HEK293T (cell line): ENCODE results near the gene CDRT15.
"Not testable (repeated sequence)": the region's sequence is repeated elsewhere in the genome, so short reads cannot be mapped to it uniquely, and the experiment has no call there.

Source experiments
- CTCF ChIA-PET: fragments of 350-600 bp; formaldehyde crosslinking; extraction: SDS; loops from one replicate; lab custom pipeline; 2021; ENCODE audit warnings: antibody characterized with exemption, inconsistent platforms; lab: Yijun Ruan, JAX
- POLR2A ChIA-PET: fragments of 350-600 bp; formaldehyde crosslinking; extraction: SDS; loops from one replicate; lab custom pipeline; 2020; ENCODE audit warnings: antibody characterized with exemption, inconsistent platforms; lab: Yijun Ruan, JAX
- DNase-seq: peaks from one replicate; pipeline ENCODE4 v3.0.0; 2012; ENCODE audit warnings: mixed read lengths; ENCODE audit errors: extremely low spot score
- ARNT ChIP-seq: fragments of 450-650 bp; IDR thresholded peaks from 2 replicates; pipeline ENCODE4 v1.6.1; 2017; ENCODE audit warnings: mild to moderate bottlenecking
- BHLHE40 ChIP-seq: fragments of 450-650 bp; IDR thresholded peaks from 2 replicates; pipeline ENCODE4 v1.6.1; 2016; ENCODE audit warnings: mild to moderate bottlenecking, moderate library complexity, borderline replicate concordance
- CTBP1 ChIP-seq: fragments of 450-650 bp; IDR thresholded peaks from 2 replicates; pipeline ENCODE4 v1.6.1; 2016; ENCODE audit warnings: borderline replicate concordance
- ELF4 ChIP-seq: fragments of 450-650 bp; IDR thresholded peaks from 2 replicates; pipeline ENCODE4 v1.6.1; 2017; ENCODE audit warnings: antibody characterized with exemption
- FOXA1 ChIP-seq: fragments of 450-650 bp; IDR thresholded peaks from 2 replicates; pipeline ENCODE4 v1.6.1; 2016; ENCODE audit warnings: mild to moderate bottlenecking
- FOXK2 ChIP-seq: fragments of 450-650 bp; IDR thresholded peaks from 2 replicates; pipeline ENCODE4 v1.6.1; 2016; ENCODE audit warnings: mild to moderate bottlenecking
- FOXM1 ChIP-seq: fragments of 450-650 bp; IDR thresholded peaks from 2 replicates; pipeline ENCODE4 v1.6.1; 2017; ENCODE audit warnings: mild to moderate bottlenecking, borderline replicate concordance
- HDGF ChIP-seq: fragments of 450-650 bp; IDR thresholded peaks from 2 replicates; pipeline ENCODE4 v1.6.1; 2017; ENCODE audit warnings: antibody characterized with exemption, borderline replicate concordance
- L3MBTL2 ChIP-seq: fragments of 450-650 bp; conservative IDR thresholded peaks from 2 replicates; pipeline ENCODE4 v1.6.1; 2016; ENCODE audit warnings: mild to moderate bottlenecking
- LEF1 ChIP-seq: fragments of 450-650 bp; IDR thresholded peaks from 2 replicates; pipeline ENCODE4 v1.6.1; 2017; ENCODE audit warnings: mild to moderate bottlenecking, borderline replicate concordance
- NFRKB ChIP-seq: fragments of 450-650 bp; IDR thresholded peaks from 2 replicates; pipeline ENCODE4 v1.6.1; 2016; ENCODE audit warnings: mild to moderate bottlenecking, moderate library complexity
- PKNOX1 ChIP-seq: fragments of 450-650 bp; IDR thresholded peaks from 2 replicates; pipeline ENCODE4 v1.6.1; 2016
- SP1 ChIP-seq: fragments of 450-650 bp; IDR thresholded peaks from 2 replicates; pipeline ENCODE4 v1.6.1; 2017
- SUZ12 ChIP-seq: fragments of 450-650 bp; IDR thresholded peaks from 2 replicates; pipeline ENCODE4 v1.6.1; 2016; ENCODE audit warnings: mild to moderate bottlenecking
- TARDBP ChIP-seq: fragments of 450-650 bp; IDR thresholded peaks from 2 replicates; pipeline ENCODE4 v1.6.1; 2016
- ZNF384 ChIP-seq: fragments of 450-650 bp; IDR thresholded peaks from 2 replicates; pipeline ENCODE4 v1.6.1; 2016

Gene CDRT15

DNA sequence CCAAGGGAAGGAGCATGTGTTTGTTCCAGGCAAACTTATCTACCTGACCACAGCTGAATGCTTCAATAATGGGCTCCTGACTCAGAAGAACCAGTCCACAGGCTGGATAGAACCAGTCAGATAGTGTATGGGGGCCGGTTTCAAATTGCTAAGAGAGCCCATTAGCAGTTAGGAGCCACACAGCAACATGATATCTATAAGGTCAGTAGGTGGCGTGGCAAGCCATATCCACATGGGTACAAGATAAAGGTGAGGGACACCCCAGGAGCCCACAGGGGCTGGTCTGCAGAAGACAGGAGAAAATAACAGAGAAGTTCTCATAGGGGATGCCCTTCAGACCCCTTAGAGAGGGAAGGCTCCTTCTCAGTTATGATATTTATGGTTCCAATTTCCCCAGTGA, 31.6 kb upstream of the CDRT15 start:
- ChIA-PET POLR2A (no interaction called here), CTCF (no interaction called here)

DNA sequence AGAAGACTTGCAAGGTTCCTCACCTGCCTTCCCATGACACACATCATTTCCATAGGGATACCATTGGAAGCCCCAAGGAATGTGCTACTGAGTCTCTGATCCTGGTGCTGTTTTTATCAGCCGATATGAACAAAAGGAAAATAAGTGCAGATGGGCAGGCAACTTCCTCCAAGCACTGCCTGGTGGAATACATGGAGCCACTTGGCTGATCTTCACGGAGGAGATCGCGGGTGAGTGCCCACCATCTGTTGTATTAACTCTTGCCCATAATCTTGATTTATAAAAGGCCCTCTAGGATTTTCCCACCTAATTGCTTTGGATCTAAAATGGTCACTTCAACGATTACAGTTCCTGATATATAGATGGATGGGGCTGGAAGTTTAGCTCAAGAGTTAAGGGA, 24.7 kb upstream of the CDRT15 start:
- CTCF ChIA-PET = no interaction called here
- POLR2A ChIA-PET = no interaction called here
- no peak for DNase-seq
- no peak for TF ChIP-seq PKNOX1
- no peak for TF ChIP-seq NFRKB
- no peak for TF ChIP-seq LEF1
- TF ChIP-seq HDGF = no peak
- TF ChIP-seq SP1 = no peak
- no peak for TF ChIP-seq BHLHE40
- TF ChIP-seq ZNF384 = no peak
- TF ChIP-seq ARNT = no peak
- no peak for TF ChIP-seq TARDBP
- TF ChIP-seq FOXM1 = no peak
- TF ChIP-seq SUZ12 = no peak

More for the DNA sequence above, 31.6 kb upstream of the CDRT15 start:
- DNase-seq = no peak
- TF ChIP-seq SP1 = no peak
- no peak for TF ChIP-seq CTBP1
- TF ChIP-seq FOXM1 = no peak
- no peak for TF ChIP-seq ELF4
- TF ChIP-seq ARNT = no peak
- no peak for TF ChIP-seq ZNF384
- no peak for TF ChIP-seq NFRKB

GRCh38 chr17:14245629-14246028, 9.0 kb upstream of the CDRT15 start:
- CTCF ChIA-PET = no interaction called here
- POLR2A ChIA-PET = no interaction called here
- no peak for TF ChIP-seq ELF4
- TF ChIP-seq CTBP1 = no peak
- TF ChIP-seq HDGF = no peak
- TF ChIP-seq L3MBTL2 = no peak
- TF ChIP-seq BHLHE40 = no peak
- no peak for DNase-seq

DNA sequence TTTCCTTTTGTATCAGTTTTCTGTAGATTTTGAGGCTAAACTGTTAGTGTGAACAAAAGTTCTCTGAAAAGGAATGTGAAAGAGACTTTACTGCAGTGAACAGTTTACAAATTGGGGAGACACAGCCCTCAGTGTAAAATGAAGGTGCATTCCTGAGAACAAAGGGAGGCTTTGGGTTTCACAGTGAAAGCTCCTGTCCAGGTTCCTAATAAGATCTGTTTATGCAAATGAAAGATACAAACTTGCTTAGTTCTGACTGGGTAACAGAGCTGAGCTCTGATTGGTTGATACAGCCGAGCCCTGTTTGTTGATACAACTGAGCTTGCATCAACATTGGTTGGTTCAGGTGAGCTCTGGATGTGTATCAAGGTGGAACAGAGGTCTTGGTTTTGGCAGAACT, 8.3 kb upstream of the CDRT15 start:
- ChIA-PET POLR2A (no interaction called here), CTCF (no interaction called here)
- DNase-seq = no peak
- TF ChIP-seq PKNOX1 (no peak), L3MBTL2 (no peak), FOXM1 (no peak), TARDBP (no peak), LEF1 (no peak), NFRKB (no peak), ARNT (no peak), FOXK2 (no peak), ZNF384 (no peak), HDGF (no peak), CTBP1 (no peak), SP1 (no peak), FOXA1 (no peak)

GRCh38 chr17:14239271-14239670, 2.6 kb upstream of the CDRT15 start:
- CTCF ChIA-PET, DNase-seq: not testable (repeated sequence)

DNA sequence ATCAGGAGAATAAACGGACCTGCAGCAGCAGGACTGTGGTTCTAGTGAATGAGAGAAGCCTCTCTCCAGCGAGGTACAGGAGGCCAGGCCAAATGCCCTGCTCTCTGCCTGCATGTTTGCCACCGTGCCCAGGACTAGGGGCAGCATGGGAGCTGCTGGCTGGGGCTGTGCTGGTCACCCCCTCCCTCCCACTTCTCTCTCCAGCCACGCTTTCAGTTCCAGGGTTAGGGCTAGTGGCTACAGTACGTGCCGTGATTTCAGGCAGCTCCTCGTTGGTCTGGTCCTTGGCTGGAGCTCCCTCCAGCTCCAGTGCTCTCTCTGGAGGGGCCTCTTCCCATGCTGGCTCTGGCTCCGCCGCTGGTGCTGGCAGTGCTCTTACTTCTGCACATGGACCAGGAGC, 630 bp downstream of the CDRT15 start:
- DNase-seq, CTCF ChIA-PET, POLR2A ChIA-PET: not testable (repeated sequence)

More at GRCh38 chr17:14239271-14239670, 2.6 kb upstream of the CDRT15 start:
- POLR2A ChIA-PET = not testable (repeated sequence)

- DNase-seq, POLR2A ChIA-PET, CTCF ChIA-PET: not testable (repeated sequence)
These were observed 1.6 kb downstream of the CDRT15 start for GRCh38 chr17:14235047-14235446.

DNA sequence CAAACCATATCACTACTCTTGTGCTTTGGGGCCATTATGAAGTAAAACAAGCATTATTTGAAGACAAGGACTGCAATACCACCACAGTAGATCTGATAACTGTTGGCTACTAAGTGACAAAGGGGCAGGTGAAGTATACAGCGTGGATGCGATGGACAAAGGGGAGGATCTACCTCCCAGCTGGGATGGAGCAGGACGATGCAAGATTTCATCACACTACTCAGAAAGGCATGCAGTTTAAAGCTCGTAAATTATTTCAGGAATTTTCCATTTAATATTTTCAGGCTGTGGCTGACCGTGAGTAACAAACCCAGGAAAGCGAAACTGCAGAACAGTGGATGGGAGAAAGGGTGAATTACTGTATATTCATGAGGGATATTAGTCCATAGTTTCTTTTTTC, 5.5 kb downstream of the CDRT15 start:
- DNase-seq, POLR2A ChIA-PET, CTCF ChIA-PET: not testable (repeated sequence)

GRCh38 chr17:14228903-14229302, 7.8 kb downstream of the CDRT15 start:
- CTCF ChIA-PET = no interaction called here
- no peak for DNase-seq
- POLR2A ChIA-PET = no interaction called here
- TF ChIP-seq FOXK2 = no peak
- no peak for TF ChIP-seq FOXM1
- TF ChIP-seq ZNF384 = no peak
- TF ChIP-seq LEF1 = no peak
- TF ChIP-seq SUZ12 = no peak
- no peak for TF ChIP-seq FOXA1
- TF ChIP-seq PKNOX1 = no peak
- no peak for TF ChIP-seq TARDBP
- no peak for TF ChIP-seq BHLHE40
- no peak for TF ChIP-seq ARNT
- no peak for TF ChIP-seq NFRKB
- TF ChIP-seq ELF4 = no peak
- no peak for TF ChIP-seq HDGF
